Ectodermal cell (in vitro differentiated cells): ENCODE data around the gene KRT6A.
"Not testable (repeated sequence)": the region's sequence is repeated elsewhere in the genome, so short reads cannot be mapped to it uniquely, and the experiment has no call there.

Source experiments
- H3K27ac ChIP-seq: 2 replicates; pipeline ENCODE4 v1.7.0; 2013; ENCODE audit warnings: mild to moderate bottlenecking, low read depth, low read length; ENCODE audit not compliant: insufficient read depth, poor library complexity, severe bottlenecking
- H3K27me3 ChIP-seq: 2 replicates; pipeline ENCODE4 v1.7.0; 2013; ENCODE audit warnings: mild to moderate bottlenecking, low read length; ENCODE audit not compliant: insufficient read depth, control insufficient read depth, poor library complexity, severe bottlenecking
- H3K36me3 ChIP-seq: one replicate; pipeline ENCODE4 v1.7.0; 2013; ENCODE audit warnings: low read length; ENCODE audit not compliant: control insufficient read depth, insufficient read depth
- H3K4me1 ChIP-seq: one replicate; pipeline ENCODE4 v1.7.0; 2013; ENCODE audit warnings: low read length; ENCODE audit not compliant: control insufficient read depth, insufficient read depth
- H3K4me3 ChIP-seq: 2 replicates; pipeline ENCODE4 v1.7.0; 2013; ENCODE audit warnings: low read depth, low read length, control low read depth; ENCODE audit not compliant: insufficient read depth
- H3K9me3 ChIP-seq: 2 replicates; pipeline ENCODE4 v1.7.0; 2013; ENCODE audit warnings: mild to moderate bottlenecking, low read length, moderate library complexity; ENCODE audit not compliant: control insufficient read depth
- WGBS, 2 experiments: methylation state at CpG; one replicate each; pipeline ENCODE4 v1.1.7; 2013; ENCODE audit warnings: missing lambda C conversion rate in 2 of 2; 5-methylcytosine and 5-hydroxymethylcytosine counted together

The KRT6A gene

GRCh38 chr12:52492405-52492804, 652 bp downstream of the KRT6A start:
- not testable (repeated sequence) for H3K4me3 ChIP-seq, H3K27me3 ChIP-seq, H3K27ac ChIP-seq, H3K9me3 ChIP-seq, H3K36me3 ChIP-seq
- peaks cover 24% of the 10 kb centered on the region for H3K4me1 ChIP-seq
- WGBS, 2 experiments, result 93 to 96% methylated on average over 5 of the region's 6 CpGs

GRCh38 chr12:52491495-52491894, 1.6 kb downstream of the KRT6A start:
- 94 to 95% methylated on average over 8 of the region's 8 CpGs for WGBS, 2 experiments

GRCh38 chr12:52488736-52489135, 4.3 kb downstream of the KRT6A start:
- Histone ChIP-seq H3K4me1 (no peaks in the 10 kb centered on the region), H3K4me3 (no peak overlapping the region), H3K9me3 (no peaks in the 10 kb centered on the region), H3K27me3 (no peaks in the 10 kb centered on the region), H3K27ac (no peak overlapping the region), H3K36me3 (no peaks in the 10 kb centered on the region)

More at GRCh38 chr12:52491495-52491894, 1.6 kb downstream of the KRT6A start:
- peaks cover 16% of the 10 kb centered on the region for H3K4me1 ChIP-seq
- H3K4me3 ChIP-seq, H3K27ac ChIP-seq, H3K9me3 ChIP-seq, H3K36me3 ChIP-seq, H3K27me3 ChIP-seq: not testable (repeated sequence)

- not testable (repeated sequence) for H3K4me3 ChIP-seq
These were observed 5.2 kb downstream of the KRT6A start for GRCh38 chr12:52487744-52488443.

GRCh38 chr12:52487211-52487610, 5.8 kb downstream of the KRT6A start:
- Histone ChIP-seq H3K27me3 (no peaks in the 10 kb centered on the region), H3K36me3 (no peaks in the 10 kb centered on the region), H3K9me3 (no peaks in the 10 kb centered on the region), H3K27ac (no peak overlapping the region), H3K4me1 (no peaks in the 10 kb centered on the region), H3K4me3 (no peak overlapping the region)
- WGBS, 2 experiments, result 29 to 80% methylated on average over 1 of the region's 1 CpG

More at GRCh38 chr12:52487744-52488443, 5.2 kb downstream of the KRT6A start:
- H3K36me3 ChIP-seq, H3K4me1 ChIP-seq, H3K27ac ChIP-seq, H3K27me3 ChIP-seq, H3K9me3 ChIP-seq: not testable (repeated sequence)
- 91 to 93% methylated on average over 13 to 15 of the region's 15 CpGs for WGBS, 2 experiments

- Histone ChIP-seq H3K36me3 (no peaks in the 10 kb centered on the region), H3K4me3 (no peak overlapping the region), H3K27me3 (no peaks in the 10 kb centered on the region), H3K9me3 (no peaks in the 10 kb centered on the region), H3K27ac (no peak overlapping the region), H3K4me1 (no peaks in the 10 kb centered on the region)
- WGBS, 2 experiments, result 92 to 95% methylated on average over 4 to 5 of the region's 5 CpGs
These were observed 6.6 kb downstream of the KRT6A start for GRCh38 chr12:52486166-52487105.

- Histone ChIP-seq H3K36me3 (no peaks in the 10 kb centered on the region), H3K4me3 (no peak overlapping the region), H3K27ac (no peak overlapping the region), H3K4me1 (no peaks in the 10 kb centered on the region), H3K27me3 (no peaks in the 10 kb centered on the region), H3K9me3 (no peaks in the 10 kb centered on the region)
- WGBS, 2 experiments, result 49 to 56% methylated on average over 3 of the region's 3 CpGs
These were observed 13.0 kb downstream of the KRT6A start for GRCh38 chr12:52480073-52480472.

GRCh38 chr12:52477651-52478050, 15.4 kb downstream of the KRT6A start:
- Histone ChIP-seq H3K9me3 (no peaks in the 10 kb centered on the region), H3K36me3 (no peaks in the 10 kb centered on the region), H3K27me3 (no peaks in the 10 kb centered on the region), H3K27ac (no peak overlapping the region), H3K4me3 (no peak overlapping the region), H3K4me1 (no peaks in the 10 kb centered on the region)
- 75 to 83% methylated on average over 2 of the region's 2 CpGs for WGBS, 2 experiments

GRCh38 chr12:52474212-52474611, 18.8 kb downstream of the KRT6A start:
- WGBS, 2 experiments, result 89 to 100% methylated on average over 1 to 2 of the region's 2 CpGs
- H3K36me3 ChIP-seq, result no peaks in the 10 kb centered on the region

GRCh38 chr12:52473768-52474167, 19.3 kb downstream of the KRT6A start, which contains the start of gene KRT6C:
Gene KRT6C (minus strand): TSS chr12:52473805. CDS start chr12:52473737, 68 bp downstream.
- Histone ChIP-seq H3K4me1 (no peaks in the 10 kb centered on the region), H3K4me3 (no peak within 1 kb of the TSS), H3K27ac (no peak within 1 kb of the TSS), H3K36me3 (no peaks in the 10 kb centered on the region), H3K27me3 (no peaks in the 10 kb centered on the region), H3K9me3 (no peaks in the 10 kb centered on the region)
- 96 to 99% methylated on average over 4 of the region's 4 CpGs for WGBS, 2 experiments

More at GRCh38 chr12:52474212-52474611, 18.8 kb downstream of the KRT6A start:
- Histone ChIP-seq H3K27ac (no peak overlapping the region), H3K27me3 (no peaks in the 10 kb centered on the region), H3K4me3 (no peak overlapping the region), H3K9me3 (no peaks in the 10 kb centered on the region), H3K4me1 (no peaks in the 10 kb centered on the region)
